ENCODE measurements around the gene ZNF407.

ZNF407 gene

GRCh38 chr18:75075016-75075305 lies 477.3 kb downstream of the ZNF407 start:
- ATAC-seq: no peak
- no peak for TF ChIP-seq ZC3H10 (CRISPR knock-in tag; IDR thresholded peaks at IDR 0.05)
- TF ChIP-seq GLIS3 (CRISPR knock-in tag; IDR thresholded peaks at IDR 0.05): no peak
- no peak for TF ChIP-seq PPARA (CRISPR knock-in tag; IDR thresholded peaks at IDR 0.05; ENCODE audit: borderline replicate concordance)
- TF ChIP-seq TCF4 (CRISPR knock-in tag; IDR thresholded peaks at IDR 0.05; ENCODE audit: borderline replicate concordance): no peak
- no peak for TF ChIP-seq OSR1 (CRISPR knock-in tag; IDR thresholded peaks at IDR 0.05)
- no peak for TF ChIP-seq ZNF70 (CRISPR knock-in tag; IDR thresholded peaks at IDR 0.05)
- no peak for TF ChIP-seq PATZ1 (CRISPR knock-in tag; IDR thresholded peaks at IDR 0.05; ENCODE audit: borderline replicate concordance)
- TF ChIP-seq ARNTL (CRISPR knock-in tag; IDR thresholded peaks at IDR 0.05; ENCODE audit: borderline replicate concordance, low read depth): no peak
- TF ChIP-seq ISL1 (CRISPR knock-in tag; IDR thresholded peaks at IDR 0.05): no peak
- TF ChIP-seq POU6F1 (CRISPR knock-in tag; IDR thresholded peaks at IDR 0.05; ENCODE audit: borderline replicate concordance, low read depth): no peak
- no peak for TF ChIP-seq ESRRG (CRISPR knock-in tag; IDR thresholded peaks at IDR 0.05)
- no peak for TF ChIP-seq TSHZ2 (CRISPR knock-in tag; IDR thresholded peaks at IDR 0.05)
- TF ChIP-seq ZNF8 (CRISPR knock-in tag; IDR thresholded peaks at IDR 0.05): no peak
- TF ChIP-seq BACH2 (CRISPR knock-in tag; IDR thresholded peaks at IDR 0.05; ENCODE audit: borderline replicate concordance): no peak
- TF ChIP-seq ZFP3 (CRISPR knock-in tag; IDR thresholded peaks at IDR 0.05): no peak
- TF ChIP-seq CSRNP3 (CRISPR knock-in tag; IDR thresholded peaks at IDR 0.05): no peak
- no peak for TF ChIP-seq ZFP30 (CRISPR knock-in tag; IDR thresholded peaks at IDR 0.05)
- TF ChIP-seq CSDC2 (CRISPR knock-in tag; IDR thresholded peaks at IDR 0.05): no peak
- no peak for TF ChIP-seq RARB (CRISPR knock-in tag; IDR thresholded peaks at IDR 0.05)

GRCh38 chr18:75075429-75075841 lies 477.8 kb downstream of the ZNF407 start:
- ATAC-seq: no peak
- TF ChIP-seq TSHZ2 (CRISPR knock-in tag; IDR thresholded peaks at IDR 0.05) (no peak), ZFP3 (CRISPR knock-in tag; IDR thresholded peaks at IDR 0.05) (no peak), ZNF565 (CRISPR knock-in tag; conservative IDR thresholded peaks at IDR 0.05; ENCODE audit: low read depth) (no peak), ISL1 (CRISPR knock-in tag; IDR thresholded peaks at IDR 0.05) (no peak), PATZ1 (CRISPR knock-in tag; IDR thresholded peaks at IDR 0.05; ENCODE audit: borderline replicate concordance) (no peak), ESRRG (CRISPR knock-in tag; IDR thresholded peaks at IDR 0.05) (no peak), GLIS3 (CRISPR knock-in tag; IDR thresholded peaks at IDR 0.05) (no peak), SNAI2 (CRISPR knock-in tag; IDR thresholded peaks at IDR 0.05) (no peak), ARNTL (CRISPR knock-in tag; IDR thresholded peaks at IDR 0.05; ENCODE audit: borderline replicate concordance, low read depth) (no peak), CSDC2 (CRISPR knock-in tag; IDR thresholded peaks at IDR 0.05) (no peak), BACH2 (CRISPR knock-in tag; IDR thresholded peaks at IDR 0.05; ENCODE audit: borderline replicate concordance) (no peak), TOX (CRISPR knock-in tag; IDR thresholded peaks at IDR 0.05; ENCODE audit: borderline replicate concordance) (no peak), ZFP30 (CRISPR knock-in tag; IDR thresholded peaks at IDR 0.05) (no peak), ZC3H10 (CRISPR knock-in tag; IDR thresholded peaks at IDR 0.05) (no peak), OSR1 (CRISPR knock-in tag; IDR thresholded peaks at IDR 0.05) (no peak), ZNF8 (CRISPR knock-in tag; IDR thresholded peaks at IDR 0.05) (no peak), TCF4 (CRISPR knock-in tag; IDR thresholded peaks at IDR 0.05; ENCODE audit: borderline replicate concordance) (no peak), CREB5 (CRISPR knock-in tag; IDR thresholded peaks at IDR 0.05; ENCODE audit: low read depth) (no peak)
